GM12878 (cell line): Measurements from ENCODE around the gene DPAGT1. TPM values are rescaled to one million over a fixed set of nuclear protein-coding genes. Genes with fewer than 3 reads are reported as not detected.

Experiments used
- CBFB ChIP-seq: IDR thresholded peaks from 2 replicates; pipeline ENCODE4 v1.6.1; 2016; ENCODE audit warnings: antibody characterized with exemption, low read depth
- ELK1 ChIP-seq: IDR thresholded peaks from 2 replicates; pipeline ENCODE4 v1.6.1; 2012; ENCODE audit warnings: low read depth, low read length, improper control_type of control experiment
- FOS ChIP-seq: IDR thresholded peaks from 3 replicates; pipeline ENCODE4 v1.6.1; 2011; ENCODE audit warnings: borderline replicate concordance; ENCODE audit not compliant: insufficient read length; ENCODE audit errors: extremely low read depth
- IKZF1 ChIP-seq: fragments of 450-650 bp; conservative IDR thresholded peaks from 2 replicates; pipeline ENCODE4 v1.6.1; 2017; ENCODE audit warnings: antibody characterized with exemption, mild to moderate bottlenecking
- IRF4 ChIP-seq: IDR thresholded peaks from 2 replicates; pipeline ENCODE4 v1.6.1; 2011; ENCODE audit warnings: low read depth, low read length
- NR2C2 ChIP-seq: IDR thresholded peaks from 2 replicates; pipeline ENCODE4 v1.6.1; 2011; ENCODE audit warnings: borderline replicate concordance, low read depth; ENCODE audit not compliant: control insufficient read depth, insufficient read length
- RELA ChIP-seq: fragments of 450-650 bp; IDR thresholded peaks from 2 replicates; pipeline ENCODE4 v1.8.0; 2014; ENCODE audit warnings: borderline replicate concordance; ENCODE audit not compliant: partially characterized antibody
- SIX5 ChIP-seq: IDR thresholded peaks from 2 replicates; pipeline ENCODE4 v1.6.1; 2011; ENCODE audit warnings: mild to moderate bottlenecking, low read depth, low read length, moderate library complexity; ENCODE audit not compliant: severe bottlenecking
- SRF ChIP-seq, 2 experiments: IDR thresholded peaks; 2 replicates each; pipeline ENCODE4 v1.6.1; 2011; ENCODE audit warnings: low read depth in 2 of 2, low read length in 2 of 2, mild to moderate bottlenecking in 1 of 2, moderate library complexity in 1 of 2
- polyA plus RNA-seq, 11 experiments: library from polyadenylated mRNA; depleted of rRNA in 4 of 11; unstranded in 6 of 11; stranded (reverse) in 5 of 11; fragments of >200 nt; fragmentation: Nextera tagmentation in 4 of 11; fragmentation: Illumina TruSeq in 1 of 11; extraction: Ambion mirVana in 4 of 11; extraction: Trizol in 1 of 11; gene quantifications; 1 replicate in 1 of 11; 2 replicates in 10 of 11; pipeline versions ENCODE4 v1.2.1 to v1.2.3, GENCODE V29; 2011 to 2016; ENCODE audit warnings: inconsistent platforms in 2 of 11, missing spikeins in 2 of 11, low read depth in 1 of 11
- total RNA-seq, 4 experiments: library from RNA; depleted of rRNA in 3 of 4; stranded (reverse); fragments of >200 nt in 3 of 4; fragmentation: Illumina TruSeq in 1 of 4; extraction: Trizol in 1 of 4; gene quantifications; 2 replicates each; pipeline versions ENCODE4 v1.2.1 to v1.2.3, GENCODE V29; 2013 to 2021
- TF ChIP-seq, protein P1 (sequence below): fragments of 450-650 bp; IDR thresholded peaks from 2 replicates; pipeline ENCODE4 v1.6.1; 2017; ENCODE audit warnings: mild to moderate bottlenecking, low read depth, inconsistent platforms; ENCODE audit not compliant: poor library complexity, severe bottlenecking
- TF ChIP-seq, protein P2 (sequence below), 3 experiments: IDR thresholded peaks in 2 of 3; conservative IDR thresholded peaks in 1 of 3; 2 replicates each; pipeline ENCODE4 v1.5.1; 2011; ENCODE audit warnings: low read depth in 3 of 3, low read length in 3 of 3, mild to moderate bottlenecking in 3 of 3, control low read depth in 2 of 3, moderate library complexity in 2 of 3, inconsistent platforms in 1 of 3, mixed read lengths in 1 of 3; ENCODE audit not compliant: control insufficient read depth in 2 of 3, insufficient read depth in 1 of 3; ENCODE audit errors: extremely low read depth in 1 of 3

Gene DPAGT1
- total and polyA plus RNA-seq, 10 of the 15 experiments (the other 5 are each of a cell fraction or from before 2014, with no cell fraction given) = 20.5 to 95.6 (median 54.3) TPM

DNA sequence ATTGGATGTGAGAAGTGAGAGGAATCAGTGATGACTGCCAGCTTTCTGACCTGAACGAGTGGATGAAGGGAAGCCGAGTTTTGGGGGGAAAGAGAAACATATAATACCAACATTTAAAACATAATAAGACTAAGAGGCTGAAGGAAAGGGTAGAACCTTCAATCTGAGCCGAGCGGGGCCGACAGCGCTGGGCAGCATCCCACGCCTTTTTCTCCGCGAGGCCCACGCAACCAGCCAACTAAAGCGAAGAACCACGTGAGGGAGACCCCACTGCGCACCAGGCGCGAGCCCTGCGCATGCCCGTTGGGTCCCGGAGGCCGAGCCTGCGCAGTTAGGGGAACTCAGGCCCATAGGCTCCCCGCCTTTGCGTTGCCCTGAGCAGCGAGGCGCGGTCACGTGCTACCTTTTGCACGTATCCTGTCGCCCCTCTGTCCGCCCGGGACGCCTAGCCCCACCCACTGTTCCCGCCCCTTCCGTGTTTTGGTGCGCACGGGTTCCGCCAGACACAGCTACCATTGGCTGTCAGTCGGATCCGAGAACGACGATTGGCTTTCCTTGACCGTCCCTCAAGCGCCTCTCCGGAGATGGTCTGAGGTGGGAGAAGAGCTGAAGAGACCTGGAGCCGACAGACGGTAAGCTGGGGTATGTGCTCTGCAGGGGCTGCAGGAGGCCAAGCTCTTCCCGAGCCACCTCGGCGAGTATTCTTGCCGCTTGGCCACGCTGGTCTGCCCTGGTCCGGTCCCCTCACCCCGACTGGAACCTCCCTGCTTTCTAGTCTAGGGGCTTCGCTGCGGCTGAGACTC, 19.6 kb upstream of the DPAGT1 start, which contains the start of gene HINFP (continued):
- TF ChIP-seq, protein P1, sequence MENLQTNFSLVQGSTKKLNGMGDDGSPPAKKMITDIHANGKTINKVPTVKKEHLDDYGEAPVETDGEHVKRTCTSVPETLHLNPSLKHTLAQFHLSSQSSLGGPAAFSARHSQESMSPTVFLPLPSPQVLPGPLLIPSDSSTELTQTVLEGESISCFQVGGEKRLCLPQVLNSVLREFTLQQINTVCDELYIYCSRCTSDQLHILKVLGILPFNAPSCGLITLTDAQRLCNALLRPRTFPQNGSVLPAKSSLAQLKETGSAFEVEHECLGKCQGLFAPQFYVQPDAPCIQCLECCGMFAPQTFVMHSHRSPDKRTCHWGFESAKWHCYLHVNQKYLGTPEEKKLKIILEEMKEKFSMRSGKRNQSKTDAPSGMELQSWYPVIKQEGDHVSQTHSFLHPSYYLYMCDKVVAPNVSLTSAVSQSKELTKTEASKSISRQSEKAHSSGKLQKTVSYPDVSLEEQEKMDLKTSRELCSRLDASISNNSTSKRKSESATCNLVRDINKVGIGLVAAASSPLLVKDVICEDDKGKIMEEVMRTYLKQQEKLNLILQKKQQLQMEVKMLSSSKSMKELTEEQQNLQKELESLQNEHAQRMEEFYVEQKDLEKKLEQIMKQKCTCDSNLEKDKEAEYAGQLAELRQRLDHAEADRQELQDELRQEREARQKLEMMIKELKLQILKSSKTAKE = no peak
- TF ChIP-seq FOS (peak; percentile 71), SIX5 (peak; percentile 5), IRF4 (0 out of 2 replicates have a peak, but pooled peaks have one; percentile 6), RELA (peak; percentile 92), CBFB (0 out of 2 replicates have a peak, but pooled peaks have one; percentile 13), ELK1 (peak; percentile 54; the same call in 1 of the 2 replicates), SRF (IDR thresholded peaks at IDR 0.05; ENCODE audit: low read depth in 2 of 2, low read length in 2 of 2) (no peak), IKZF1 (peak; percentile 98), NR2C2 (no peak)
- TF ChIP-seq, protein P2, sequence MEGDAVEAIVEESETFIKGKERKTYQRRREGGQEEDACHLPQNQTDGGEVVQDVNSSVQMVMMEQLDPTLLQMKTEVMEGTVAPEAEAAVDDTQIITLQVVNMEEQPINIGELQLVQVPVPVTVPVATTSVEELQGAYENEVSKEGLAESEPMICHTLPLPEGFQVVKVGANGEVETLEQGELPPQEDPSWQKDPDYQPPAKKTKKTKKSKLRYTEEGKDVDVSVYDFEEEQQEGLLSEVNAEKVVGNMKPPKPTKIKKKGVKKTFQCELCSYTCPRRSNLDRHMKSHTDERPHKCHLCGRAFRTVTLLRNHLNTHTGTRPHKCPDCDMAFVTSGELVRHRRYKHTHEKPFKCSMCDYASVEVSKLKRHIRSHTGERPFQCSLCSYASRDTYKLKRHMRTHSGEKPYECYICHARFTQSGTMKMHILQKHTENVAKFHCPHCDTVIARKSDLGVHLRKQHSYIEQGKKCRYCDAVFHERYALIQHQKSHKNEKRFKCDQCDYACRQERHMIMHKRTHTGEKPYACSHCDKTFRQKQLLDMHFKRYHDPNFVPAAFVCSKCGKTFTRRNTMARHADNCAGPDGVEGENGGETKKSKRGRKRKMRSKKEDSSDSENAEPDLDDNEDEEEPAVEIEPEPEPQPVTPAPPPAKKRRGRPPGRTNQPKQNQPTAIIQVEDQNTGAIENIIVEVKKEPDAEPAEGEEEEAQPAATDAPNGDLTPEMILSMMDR (IDR thresholded peaks at IDR 0.05 in 2 of 3, conservative IDR thresholded peaks at IDR 0.05 in 1 of 3; ENCODE audit: control insufficient read depth in 2 of 3, extremely low read depth in 1 of 3, insufficient read depth in 1 of 3, low read depth in 3 of 3, low read length in 3 of 3) = no peak
